SKM-1 treated with dmso at 0.1 percent for 144 hours (cell line): ENCODE data around the gene ATOH8.
"Not testable (repeated sequence)": the region's sequence is repeated elsewhere in the genome, so short reads cannot be mapped to it uniquely, and the experiment has no call there.

ENCODE experiments used
- DNase-seq: peaks from one replicate; lab custom pipeline; 2025; ENCODE audit not compliant: unreplicated experiment; lab: John Stamatoyannopoulos, UW

The ATOH8 gene

GRCh38 chr2:85753525-85754312 is at the start of gene ATOH8:
Gene ATOH8, plus strand, starts transcription at chr2:85753991. Its CDS starts 199 bp downstream, at chr2:85754190.
- DNase-seq: peak; percentile 25

- DNase-seq: no peak
These were observed 49.8 kb upstream of the ATOH8 start for GRCh38 chr2:85704038-85704437.

- peak; percentile 85 for DNase-seq
These were observed 48.8 kb upstream of the ATOH8 start for GRCh38 chr2:85704800-85705679.

GRCh38 chr2:85705680-85706039 is 48.1 kb upstream of the ATOH8 start:
- DNase-seq: peak; percentile 86

GRCh38 chr2:85706063-85706462 is 47.7 kb upstream of the ATOH8 start:
- DNase-seq: no peak

GRCh38 chr2:85706599-85707296 is 47.0 kb upstream of the ATOH8 start:
- DNase-seq: peak; percentile 95

GRCh38 chr2:85707304-85707703 is 46.5 kb upstream of the ATOH8 start:
- DNase-seq: peak; percentile 96

- DNase-seq: no peak
These were observed 45.1 kb upstream of the ATOH8 start for GRCh38 chr2:85708641-85709040.

GRCh38 chr2:85709401-85709811 is 44.4 kb upstream of the ATOH8 start:
- peak; percentile 73 for DNase-seq

- DNase-seq: peak; percentile 55
These were observed 42.9 kb upstream of the ATOH8 start for GRCh38 chr2:85710687-85711577.

GRCh38 chr2:85711578-85712060 is 42.2 kb upstream of the ATOH8 start:
- DNase-seq: peak; percentile 26

GRCh38 chr2:85712336-85712735 is 41.5 kb upstream of the ATOH8 start:
- peak; percentile 69 for DNase-seq

GRCh38 chr2:85712849-85713612 is 40.8 kb upstream of the ATOH8 start:
- no peak for DNase-seq

GRCh38 chr2:85713836-85714235 is 40.0 kb upstream of the ATOH8 start:
- DNase-seq: no peak

- not testable (repeated sequence) for DNase-seq
These were observed 39.4 kb upstream of the ATOH8 start for GRCh38 chr2:85714421-85714820.

GRCh38 chr2:85714841-85715240 is 39.0 kb upstream of the ATOH8 start:
- DNase-seq: no peak

- DNase-seq: no peak
These were observed 37.4 kb upstream of the ATOH8 start for GRCh38 chr2:85716346-85716914.

GRCh38 chr2:85717308-85718008 is 36.3 kb upstream of the ATOH8 start:
- no peak for DNase-seq

- no peak for DNase-seq
These were observed 35.8 kb upstream of the ATOH8 start for GRCh38 chr2:85718009-85718391.
